Fibroblast of skin of right quadriceps (primary cell): ENCODE data around the gene RPE65.
"Not testable (repeated sequence)": the region's sequence is repeated elsewhere in the genome, so short reads cannot be mapped to it uniquely, and the experiment has no call there.

Experiments
- DNase-seq: peaks from one replicate; pipeline ENCODE4 v3.0.0-alpha.2; 2013

The RPE65 gene

DNA sequence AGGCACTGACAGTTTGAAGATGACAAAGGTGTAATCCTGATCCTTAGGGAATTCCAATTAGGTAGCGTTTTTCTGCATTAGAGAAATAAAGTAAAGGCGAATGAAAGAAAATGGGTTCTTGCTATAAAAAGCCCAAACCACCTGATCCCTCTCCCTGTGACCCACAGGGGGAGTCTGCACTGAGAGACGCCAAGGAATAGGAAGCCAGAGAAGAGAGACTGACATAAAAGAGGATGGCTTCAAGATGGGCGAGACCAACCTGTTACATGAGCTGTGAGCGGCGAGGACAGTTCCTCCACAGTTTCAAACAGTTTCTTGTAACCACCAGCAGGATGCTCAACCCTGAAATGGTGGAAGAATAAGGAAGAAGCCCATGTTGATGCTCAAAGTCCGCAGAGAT is 1.4 kb downstream of the RPE65 start:
- DNase-seq, result no peak

DNA sequence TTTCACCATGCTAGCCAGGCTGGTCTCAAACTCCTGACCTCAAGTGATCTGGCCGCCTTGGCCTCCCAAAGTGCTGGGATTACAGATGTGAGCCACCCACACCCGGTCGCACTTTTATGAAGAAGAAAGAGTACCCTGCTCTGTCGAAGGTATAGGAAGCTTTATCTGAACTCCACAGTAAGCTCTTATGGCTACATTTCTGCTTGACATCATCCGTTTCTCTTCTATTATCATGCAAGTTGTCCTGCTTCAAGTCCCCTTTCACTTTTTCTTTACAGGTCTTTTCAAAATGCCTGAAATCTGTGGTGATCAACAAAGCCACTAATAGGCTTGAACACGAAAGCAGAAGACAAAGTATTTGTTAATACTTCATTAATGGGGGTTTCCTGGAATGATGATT is 4.0 kb downstream of the RPE65 start:
- DNase-seq, result no peak

DNA sequence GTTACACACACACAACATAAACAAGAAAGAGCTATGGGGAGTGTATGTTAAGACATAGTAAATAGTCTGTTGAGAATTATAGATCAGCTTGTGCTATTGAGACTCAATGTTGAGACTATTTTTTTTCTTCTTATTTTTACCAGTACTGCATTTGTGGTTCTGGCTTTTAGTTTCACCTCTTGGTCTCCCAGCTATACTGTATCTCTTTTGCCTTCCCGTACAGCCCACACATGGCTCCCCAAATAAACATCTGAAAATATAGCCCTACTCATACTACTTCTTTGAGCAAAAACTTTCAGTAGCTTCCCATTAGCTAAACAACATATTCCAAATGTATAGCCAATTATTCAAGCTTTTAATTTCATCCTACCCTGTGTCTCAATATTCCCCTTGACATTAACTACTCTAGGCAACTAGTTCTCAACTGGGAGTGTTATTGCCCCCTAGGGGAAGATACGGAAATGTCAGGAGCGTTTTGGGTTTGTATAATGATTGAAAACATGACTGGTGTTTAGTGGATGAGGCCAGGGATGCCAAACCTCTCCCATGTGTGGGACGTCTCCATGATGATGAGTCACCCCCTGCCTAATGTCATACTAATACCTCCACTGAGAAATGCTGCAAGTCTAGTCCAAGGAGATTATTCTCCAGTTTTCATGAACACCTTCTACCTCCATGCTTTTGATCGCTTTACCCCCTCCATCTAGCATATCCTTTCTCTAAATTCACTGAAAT is 6.8 kb downstream of the RPE65 start:
- peak; percentile 70 for DNase-seq

DNA sequence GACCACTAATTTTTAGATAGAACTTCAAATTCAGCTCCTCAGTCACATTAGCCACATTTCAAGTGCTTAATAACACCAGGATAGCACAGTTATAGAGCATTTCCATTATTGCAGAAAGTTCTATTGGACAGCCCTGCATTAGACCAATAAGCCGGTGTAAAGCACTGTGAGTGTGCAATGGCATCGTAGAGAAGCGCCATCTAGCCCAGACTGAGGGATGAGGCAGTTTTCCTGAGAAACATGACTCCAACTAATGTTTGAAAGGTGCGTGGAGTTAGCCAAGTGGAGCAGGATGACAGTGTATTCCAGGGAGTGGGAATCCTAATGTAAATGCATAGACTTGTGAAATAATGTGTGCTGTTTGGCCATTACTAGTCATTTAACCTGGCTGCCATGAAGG is 7.7 kb downstream of the RPE65 start:
- no peak for DNase-seq

DNA sequence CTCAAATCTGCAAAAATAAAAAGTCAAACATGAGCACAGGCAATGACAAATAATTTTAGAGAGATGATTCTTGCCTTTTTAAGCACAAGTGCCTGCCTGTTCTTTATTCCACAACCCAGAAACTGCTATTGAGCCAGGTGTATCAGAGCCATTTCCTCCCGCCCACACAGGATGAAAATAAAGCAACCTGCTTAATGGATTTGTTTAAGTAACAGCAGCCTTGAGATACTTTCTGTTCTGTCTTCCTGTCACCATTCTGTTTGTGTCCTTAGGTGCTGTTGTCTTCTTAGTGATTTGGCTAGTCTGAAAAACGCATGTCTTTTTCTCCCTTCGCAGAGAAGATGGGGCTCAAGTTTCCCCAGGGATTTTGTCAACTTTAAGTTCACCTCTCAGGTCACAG is 11.4 kb downstream of the RPE65 start:
- DNase-seq, result no peak

DNA sequence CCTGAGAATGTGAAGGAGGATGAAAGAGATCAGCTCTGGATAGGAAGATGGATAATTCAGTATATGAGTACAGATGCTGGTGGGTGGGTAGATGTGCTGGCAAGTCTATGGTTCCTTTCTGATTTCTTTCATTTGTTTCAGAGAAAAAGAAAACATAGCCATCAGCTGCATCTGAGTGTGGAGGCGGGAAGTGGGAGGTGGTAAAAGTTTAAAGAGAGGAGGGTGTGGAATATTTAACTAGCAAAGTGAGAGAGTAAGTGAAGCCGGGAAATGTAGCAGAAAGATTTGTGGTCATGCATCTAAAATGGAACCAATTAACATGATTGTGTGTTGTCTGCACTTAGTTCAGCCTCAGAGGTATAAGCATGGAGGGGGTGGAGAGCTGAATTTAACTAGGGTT is 16.4 kb downstream of the RPE65 start:
- no peak for DNase-seq

DNA sequence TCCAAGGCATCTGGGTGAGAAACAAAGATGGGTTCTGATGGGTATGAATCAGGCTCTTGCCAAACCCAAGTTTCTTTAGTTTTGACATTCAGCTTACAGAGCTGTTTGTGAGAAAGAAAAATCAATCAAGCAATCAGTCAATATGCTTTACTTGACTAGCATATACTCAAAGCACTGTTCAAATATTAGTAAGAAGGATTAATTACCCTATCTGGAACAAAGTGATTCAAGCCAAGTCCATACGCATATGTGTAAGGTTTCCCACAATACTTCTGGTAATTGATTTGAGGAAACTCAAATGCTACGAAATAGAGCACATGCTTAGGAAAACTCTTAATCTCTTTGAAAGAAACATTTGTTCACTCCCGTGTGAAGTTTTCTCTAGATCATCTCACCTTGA is 18.7 kb downstream of the RPE65 start:
- no peak for DNase-seq

DNA sequence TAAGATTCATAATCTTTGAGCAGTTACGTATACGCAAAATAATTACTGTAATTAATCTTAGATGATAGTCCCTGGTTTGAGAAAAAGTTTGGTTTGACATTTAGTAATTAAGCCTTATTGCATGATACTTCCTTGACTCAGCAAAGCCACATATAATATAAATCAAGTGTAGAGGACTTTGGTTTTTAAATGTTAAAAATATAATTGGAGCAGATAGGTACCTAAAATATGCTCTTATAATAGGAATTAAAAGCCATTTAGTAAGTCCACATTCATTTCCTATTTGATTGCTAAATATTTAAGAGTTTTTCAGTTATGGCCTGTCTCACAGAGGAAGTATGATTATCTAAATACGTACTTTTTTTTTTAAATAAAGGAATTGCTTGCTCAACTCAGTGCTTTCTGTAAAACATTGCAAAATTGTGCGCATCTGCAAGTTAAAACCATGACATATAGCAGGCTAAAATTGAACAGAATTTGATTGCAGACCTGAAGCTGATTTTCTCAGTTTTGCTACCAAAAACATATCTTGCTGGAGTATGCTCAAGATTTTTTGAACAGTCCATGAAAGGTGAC is 20.4 kb downstream of the RPE65 start:
- DNase-seq, result no peak

DNA sequence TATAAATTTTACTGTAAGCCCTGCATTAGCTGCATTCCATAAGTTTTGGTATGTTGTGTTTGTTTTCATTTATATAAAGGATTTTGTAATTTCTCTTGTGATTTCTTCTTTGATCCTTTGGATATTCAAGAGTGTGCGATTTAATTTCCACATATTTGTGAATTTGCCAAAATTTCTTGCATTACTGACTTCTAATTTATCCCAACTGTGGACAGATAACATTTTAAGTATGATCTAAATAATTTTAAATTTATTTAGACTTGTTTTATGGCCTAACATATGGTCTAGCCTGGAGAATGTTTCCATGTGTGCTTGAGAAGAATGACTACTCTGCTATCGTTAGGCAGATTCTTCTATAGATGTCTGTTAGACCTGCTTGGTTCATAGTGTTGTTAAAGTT is 23.2 kb downstream of the RPE65 start:
- peak; percentile 64 for DNase-seq

DNA sequence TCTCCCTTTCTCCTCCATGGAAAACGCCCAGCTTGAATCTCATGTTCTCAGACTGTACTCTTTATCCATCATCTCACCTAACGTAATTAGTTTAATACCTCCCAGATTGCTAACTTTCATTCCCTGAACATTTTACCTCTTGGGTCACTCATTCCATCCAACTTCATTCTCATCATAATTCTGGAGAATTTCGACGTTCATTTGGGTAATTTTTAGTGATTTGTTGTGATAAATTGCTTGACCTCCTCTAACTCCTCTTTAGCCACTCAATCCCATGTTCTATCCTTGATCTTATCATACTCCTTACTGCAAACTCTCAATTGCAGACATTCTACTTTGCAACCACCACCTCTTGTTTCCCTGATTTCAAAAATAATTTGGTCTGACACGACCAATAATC is 28.4 kb downstream of the RPE65 start:
- DNase-seq, result no peak

DNA sequence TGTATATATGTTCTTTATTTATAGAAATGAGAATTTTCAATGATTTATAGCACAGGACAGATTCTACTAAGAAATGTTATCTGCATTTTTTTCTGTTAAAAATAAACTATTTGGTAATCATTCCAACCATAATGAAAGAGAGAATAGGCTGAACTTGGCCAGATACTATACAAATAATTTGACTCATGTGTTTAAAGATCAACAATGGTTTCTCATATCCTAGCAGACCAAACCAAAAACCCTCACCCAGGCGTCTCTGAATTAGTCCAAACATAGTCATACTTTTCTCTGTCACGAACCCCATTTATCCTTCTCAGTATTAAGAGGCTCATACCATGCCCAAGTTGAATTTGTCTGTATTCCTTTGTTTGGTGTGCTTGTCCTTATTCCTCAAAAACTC is 40.3 kb downstream of the RPE65 start:
- peak; percentile 2 for DNase-seq

DNA sequence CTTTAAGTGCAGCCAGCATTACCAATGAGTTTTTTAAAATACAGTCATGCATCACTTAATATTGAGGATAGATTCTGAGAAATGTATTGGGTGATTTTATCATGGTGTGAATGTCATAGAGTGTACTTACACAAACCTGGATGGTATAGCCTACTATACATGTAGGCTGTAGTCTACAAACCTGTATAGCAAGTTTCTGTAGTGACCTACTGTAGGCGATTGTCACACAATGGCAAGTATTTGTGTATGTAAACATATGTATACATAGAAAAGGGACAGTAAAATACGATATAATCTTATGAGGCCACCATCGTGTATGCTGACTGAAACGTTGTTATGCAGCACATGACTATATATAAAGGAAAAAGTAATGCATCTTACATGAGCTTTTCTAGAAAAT is 48.2 kb downstream of the RPE65 start:
- no peak for DNase-seq

DNA sequence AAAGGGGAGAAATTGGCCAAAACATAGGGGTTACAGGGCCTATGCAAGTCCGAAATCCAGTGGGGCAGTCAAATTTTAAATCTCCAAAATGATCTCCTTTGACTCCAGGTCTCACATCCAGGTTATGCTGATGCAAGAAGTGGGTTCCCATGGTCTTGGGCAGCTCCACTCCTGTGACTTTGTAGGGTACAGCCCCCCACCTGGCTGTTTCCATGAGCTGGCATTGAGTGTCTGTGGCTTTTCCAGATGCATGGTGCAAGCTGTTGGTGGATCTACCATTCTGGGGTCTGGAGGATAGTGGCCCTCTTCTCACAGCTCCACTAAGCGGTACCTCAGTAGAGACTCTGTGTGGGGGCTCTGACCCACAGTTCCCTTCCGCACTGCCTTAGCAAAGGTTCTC is 54.2 kb downstream of the RPE65 start:
- not testable (repeated sequence) for DNase-seq

DNA sequence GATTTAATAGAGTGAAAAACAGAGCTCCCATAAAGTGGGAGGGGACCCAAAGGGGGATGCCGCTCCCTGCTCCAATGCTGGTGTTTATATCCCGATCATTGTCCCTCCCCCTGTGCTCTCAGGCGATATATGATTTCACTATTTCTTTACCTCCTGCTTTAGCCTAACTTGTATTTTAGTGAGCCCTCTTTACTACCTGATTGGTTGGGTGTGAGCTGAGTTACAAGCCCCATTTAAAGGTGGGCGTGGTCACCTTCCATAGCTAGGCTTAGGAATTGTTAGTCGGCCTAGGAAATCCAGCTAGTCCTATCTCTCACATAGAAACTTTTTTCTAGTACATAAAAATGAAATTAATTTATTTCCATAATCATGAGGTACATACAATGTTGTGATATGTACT is 57.3 kb downstream of the RPE65 start:
- DNase-seq, result not testable (repeated sequence)

DNA sequence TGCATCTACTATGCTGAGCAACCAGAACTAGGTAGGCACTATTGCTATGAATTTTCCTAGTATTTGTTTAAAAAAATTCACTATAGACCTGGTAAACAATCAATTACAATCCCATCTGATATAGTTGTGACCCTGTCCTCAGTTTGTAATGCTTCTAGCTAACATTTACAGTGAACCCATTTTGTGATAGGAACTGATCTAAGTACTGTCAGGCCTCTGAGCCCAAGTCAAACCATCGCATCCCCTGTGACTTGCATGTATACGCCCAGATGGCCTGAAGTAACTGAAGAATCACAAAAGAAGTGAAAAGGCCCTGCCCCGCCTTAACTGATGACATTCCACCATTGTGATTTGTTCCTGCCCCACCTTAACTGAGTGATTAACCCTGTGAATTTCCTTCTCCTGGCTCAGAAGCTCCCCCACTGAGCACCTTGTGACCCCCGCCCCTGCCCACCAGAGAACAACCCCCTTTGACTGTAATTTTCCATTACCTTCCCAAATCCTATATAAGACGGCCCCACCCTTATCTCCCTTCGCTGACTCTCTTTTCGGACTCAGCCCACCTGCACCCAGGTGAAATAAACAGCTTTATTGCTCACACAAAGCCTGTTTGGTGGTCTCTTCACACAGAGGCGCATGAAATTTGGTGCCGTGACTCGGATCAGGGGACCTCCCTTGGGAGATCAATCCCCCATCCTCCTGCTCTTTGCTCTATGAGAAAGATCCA is 63.8 kb downstream of the RPE65 start:
- DNase-seq, result not testable (repeated sequence)

DNA sequence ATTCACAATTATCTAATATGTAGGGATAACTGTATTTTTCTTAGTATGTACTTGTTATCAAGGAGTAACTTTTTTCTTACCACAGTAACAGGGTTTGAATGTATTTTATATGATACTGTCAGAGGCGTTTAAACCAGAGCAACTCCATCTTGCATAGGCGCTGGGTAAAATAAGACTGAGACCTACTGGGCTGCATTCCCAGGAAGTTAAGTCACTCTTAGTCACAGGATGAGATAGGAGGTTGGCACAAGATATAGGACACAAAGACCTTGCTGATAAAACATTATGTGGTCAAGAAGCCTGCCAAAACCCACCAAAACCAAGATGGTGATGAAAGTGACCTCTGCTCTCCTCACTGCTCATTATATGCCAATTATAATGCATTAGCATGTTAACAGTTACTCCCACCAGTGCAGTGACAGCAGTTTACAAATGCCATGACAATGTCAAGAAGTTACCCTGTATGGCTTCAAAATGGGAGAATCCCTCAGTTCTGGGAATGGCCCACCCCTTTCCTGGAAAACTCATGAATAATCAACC is 64.8 kb downstream of the RPE65 start:
- DNase-seq, result peak; percentile 91

DNA sequence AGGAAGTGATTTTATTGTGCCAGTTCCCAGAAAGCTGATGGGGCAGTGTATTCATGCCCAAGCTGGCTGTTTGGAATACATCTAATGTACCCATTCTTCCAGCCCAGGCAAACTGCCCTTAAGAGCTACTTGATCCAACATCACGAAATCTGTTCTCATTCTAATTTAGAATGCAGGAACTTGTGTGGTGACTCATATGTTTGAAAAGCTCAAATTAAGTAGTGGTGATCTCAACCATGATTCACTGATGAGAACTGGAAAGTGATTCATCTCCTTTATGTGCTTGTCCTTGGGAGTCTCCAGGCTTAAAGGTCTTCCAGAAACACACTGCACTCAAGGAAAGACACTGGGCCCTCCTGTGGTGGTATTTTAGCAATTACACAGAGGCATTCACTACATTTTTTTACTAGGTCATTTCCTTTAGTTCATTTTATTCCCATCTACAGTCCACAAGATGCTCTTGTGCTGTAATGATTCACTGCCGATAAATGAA is 65.4 kb downstream of the RPE65 start:
- DNase-seq, result peak; percentile 100

DNA sequence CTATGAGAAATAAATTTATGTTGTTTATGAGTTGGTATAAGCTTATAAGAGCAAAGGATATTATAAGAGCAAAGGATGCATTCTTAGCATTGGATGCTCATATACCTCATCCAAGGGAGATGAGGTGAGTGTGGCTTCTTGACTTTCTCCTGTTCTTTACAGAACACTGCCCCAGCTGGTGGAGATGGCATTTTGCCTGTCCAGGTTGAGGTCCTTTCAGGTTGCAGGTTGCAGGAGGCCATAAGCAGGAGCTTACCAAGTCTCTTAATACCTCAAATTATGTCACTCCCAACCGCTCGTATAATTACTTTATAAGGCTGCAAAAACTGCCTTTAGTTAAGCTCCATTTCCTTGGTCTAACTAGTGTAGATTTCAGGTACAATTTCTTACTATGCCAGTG is 66.7 kb downstream of the RPE65 start:
- DNase-seq, result no peak

DNA sequence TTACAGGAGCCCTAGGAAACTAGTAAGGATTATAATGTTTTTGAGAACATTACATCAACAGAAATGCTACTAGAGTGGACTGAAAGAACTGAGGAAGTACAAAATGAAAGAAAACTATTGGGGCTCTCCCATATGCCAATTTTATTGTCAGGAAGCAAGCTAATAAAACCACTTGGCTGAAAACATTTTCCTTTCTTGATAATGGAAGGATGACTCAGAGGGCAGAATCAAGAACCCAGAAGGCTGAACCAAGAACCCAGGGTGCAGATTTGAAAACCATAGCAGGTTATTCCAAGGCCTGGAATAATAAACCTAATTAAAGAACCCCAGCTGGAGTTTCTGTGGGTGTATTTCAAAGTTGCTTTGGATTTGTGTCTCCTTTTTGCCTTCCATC is 70.7 kb downstream of the RPE65 start:
- DNase-seq, result no peak
